Stomach (tissue), 9 donors: ENCODE data around the gene NAXD. TPM values are rescaled to one million over a fixed set of nuclear protein-coding genes. Genes with fewer than 3 reads are reported as not detected.

Experiments used
- DNase-seq, 2 donors: peaks; one replicate each; pipeline versions ENCODE4 v3.0.0 to v3.0.0-alpha.2; 2013 to 2019
- H3K27ac ChIP-seq, 5 donors: fragments of 200-600 bp in 4 of 5; sonication (generic) in 4 of 5; one replicate each; pipeline ENCODE4 v1.5.1; 2013 to 2019; ENCODE audit warnings: mild to moderate bottlenecking in 1 of 5, moderate library complexity in 1 of 5
- H3K27me3 ChIP-seq, 3 donors: fragments of 200-600 bp; sonication (generic); one replicate each; pipeline ENCODE4 v1.5.1; 2017 to 2019; ENCODE audit warnings: mixed run types in 1 of 3
- H3K36me3 ChIP-seq, 4 donors: fragments of 200-600 bp; sonication (generic); 1 replicate in 3 of 4; 2 replicates in 1 of 4; pipeline ENCODE4 v1.5.1; 2016 to 2019
- H3K4me1 ChIP-seq, 4 donors: fragments of 200-600 bp; sonication (generic); one replicate each; pipeline ENCODE4 v1.5.1; 2016 to 2019
- H3K4me3 ChIP-seq, 4 donors: fragments of 200-600 bp; sonication (generic) in 3 of 4; one replicate each; pipeline ENCODE4 v1.5.1; 2016 to 2019; ENCODE audit warnings: mild to moderate bottlenecking in 1 of 4
- H3K9me3 ChIP-seq, 4 donors: fragments of 200-600 bp; sonication (generic); one replicate each; pipeline ENCODE4 v1.5.1; 2016 to 2019
- CTCF ChIP-seq, 7 experiments: fragments of 450-650 bp in 4 of 7; fragments of 200-600 bp in 3 of 7; sonication (generic) in 3 of 7; IDR thresholded peaks; one replicate each; pipeline ENCODE4 v1.5.1; 2016 to 2019; ENCODE audit warnings: antibody characterized with exemption in 7 of 7, control low read depth in 2 of 7, mild to moderate bottlenecking in 1 of 7
- EP300 ChIP-seq: sonication (generic); formaldehyde crosslinking; IDR thresholded peaks from one replicate; pipeline ENCODE4 v1.6.1; 2017; ENCODE audit warnings: antibody characterized with exemption
- POLR2A ChIP-seq, 4 donors: fragments of 450-650 bp; IDR thresholded peaks; one replicate each; pipeline ENCODE4 v1.6.1; 2016; ENCODE audit warnings: antibody characterized with exemption in 4 of 4, control low read depth in 2 of 4, mild to moderate bottlenecking in 1 of 4, moderate library complexity in 1 of 4
- POLR2AphosphoS5 ChIP-seq, 3 donors: sonication (generic); formaldehyde crosslinking; IDR thresholded peaks; one replicate each; pipeline ENCODE4 v1.6.1; 2016; ENCODE audit warnings: antibody characterized with exemption in 3 of 3
- WGBS, 5 donors: extraction: QIAGEN DNeasy Blood & Tissue Kit in 3 of 5; methylation state at CpG; one replicate each; pipeline versions ENCODE4 v1.1.5 to v1.1.7; 2013 to 2018; 5-methylcytosine and 5-hydroxymethylcytosine counted together
- intact Hi-C: fragments of 100-400 bp; cut with DNase I; formaldehyde crosslinking; loops from one replicate; pipeline ENCODE4 v1.15.1; 2023; ENCODE audit warnings: low total_unique reads
- polyA plus RNA-seq, 3 donors: library from polyadenylated mRNA; stranded (reverse); fragments of 200-250 nt; gene quantifications; one replicate each; pipeline ENCODE4 v1.2.3, GENCODE V29; 2013
- total RNA-seq, 5 donors: library from RNA; depleted of rRNA; stranded (reverse); fragments of >200 nt; gene quantifications; one replicate each; pipeline versions ENCODE4 v1.1.0 to v1.2.3, GENCODE V29; 2014 to 2016
- donor health status: healthy with polysubstance abuse.
- donor health status: Bipolar disorder and iron deficiency.
- donor health status: healthy.

Gene NAXD
- total and polyA plus RNA-seq, 8 donors = 25.7 to 50.7 (median 39.9) TPM

GRCh38 chr13:110625771-110626321, 10.5 kb downstream of the NAXD start:
- no peaks in the 10 kb centered on the region for H3K9me3 ChIP-seq
- peak; percentile 77 to 85 for DNase-seq
- no peaks in the 10 kb centered on the region for H3K27me3 ChIP-seq
- TF ChIP-seq CTCF (IDR thresholded peaks at IDR 0.05) (no peak), EP300 (no peak), POLR2AphosphoS5 (IDR thresholded peaks at IDR 0.05) (peak in 1 of 3 donors; percentile 18), POLR2A (IDR thresholded peaks at IDR 0.05) (no peak)
- intact Hi-C loops = no loop called here
- WGBS, 5 donors = 31 to 52% (median 43%) methylated on average over 18 to 19 of the region's 19 CpGs
- H3K4me3 ChIP-seq = no peak overlapping the region
- H3K36me3 ChIP-seq = peaks cover 32 to 64% (median 58%) of the 10 kb centered on the region in 4 donors
- peak overlapping the region; percentile 79 to 84 (median 81) for H3K27ac ChIP-seq
- H3K4me1 ChIP-seq = peaks cover 44 to 94% (median 70%) of the 10 kb centered on the region in 4 donors

- TF ChIP-seq EP300 (no peak), POLR2A (IDR thresholded peaks at IDR 0.05) (no peak), POLR2AphosphoS5 (IDR thresholded peaks at IDR 0.05) (no peak), CTCF (IDR thresholded peaks at IDR 0.05) (no peak)
- intact Hi-C loops = no loop called here
- no peak overlapping the region for H3K4me3 ChIP-seq
- peaks cover 42 to 94% (median 65%) of the 10 kb centered on the region in 4 donors for H3K4me1 ChIP-seq
- peak in 1 of 2 donors; percentile 9 for DNase-seq
- WGBS, 5 donors = 77 to 85% (median 79%) methylated on average over 9 of the region's 9 CpGs
- no peaks in the 10 kb centered on the region for H3K27me3 ChIP-seq
- no peaks in the 10 kb centered on the region for H3K9me3 ChIP-seq
- H3K36me3 ChIP-seq = peaks cover 32 to 67% (median 62%) of the 10 kb centered on the region in 4 donors
- peak overlapping the region; percentile 79 to 84 (median 81) for H3K27ac ChIP-seq
Measured at GRCh38 chr13:110626521-110626920, 11.2 kb downstream of the NAXD start.

GRCh38 chr13:110627351-110627750, 12.0 kb downstream of the NAXD start:
- TF ChIP-seq POLR2AphosphoS5 (IDR thresholded peaks at IDR 0.05) = no peak
- TF ChIP-seq CTCF (IDR thresholded peaks at IDR 0.05) = no peak
- no peak for TF ChIP-seq POLR2A (IDR thresholded peaks at IDR 0.05)
- no peak for TF ChIP-seq EP300
- H3K36me3 ChIP-seq = peaks cover 32 to 72% (median 64%) of the 10 kb centered on the region in 4 donors
- H3K27ac ChIP-seq = peak overlapping the region in 4 of 5 donors; percentile 36 to 84 (median 75)
- no peak overlapping the region for H3K4me3 ChIP-seq
- whole genome bisulfite sequencing, 5 donors = 63 to 80% (median 65%) methylated on average over 8 of the region's 8 CpGs
- H3K27me3 ChIP-seq = no peaks in the 10 kb centered on the region
- intact Hi-C loops = no loop called here
- H3K9me3 ChIP-seq = no peaks in the 10 kb centered on the region
- peaks cover 42 to 91% (median 64%) of the 10 kb centered on the region in 4 donors for H3K4me1 ChIP-seq
- no peak for DNase-seq

GRCh38 chr13:110627761-110628476, 12.6 kb downstream of the NAXD start:
- H3K4me3 ChIP-seq = no peak overlapping the region
- H3K9me3 ChIP-seq = no peaks in the 10 kb centered on the region
- no peak for TF ChIP-seq EP300
- TF ChIP-seq CTCF (IDR thresholded peaks at IDR 0.05) = no peak
- TF ChIP-seq POLR2A (IDR thresholded peaks at IDR 0.05) = no peak
- TF ChIP-seq POLR2AphosphoS5 (IDR thresholded peaks at IDR 0.05) = no peak
- WGBS, 5 donors = 51 to 74% (median 56%) methylated on average over 11 to 12 of the region's 12 CpGs
- no peaks in the 10 kb centered on the region for H3K27me3 ChIP-seq
- intact Hi-C loops = no loop called here
- DNase-seq = no peak
- H3K36me3 ChIP-seq = peaks cover 29 to 70% (median 61%) of the 10 kb centered on the region in 4 donors
- peak overlapping the region; percentile 7 to 82 (median 55) for H3K27ac ChIP-seq
- H3K4me1 ChIP-seq = peaks cover 42 to 86% (median 64%) of the 10 kb centered on the region in 4 donors
